OCI-LY1 (cell line): ENCODE data around the gene RPL19.

Source experiments
- EZH2 ChIP-seq: fragments of 200-600 bp; sonication (generic), shearing (Covaris generic); IDR thresholded peaks from 2 replicates; pipeline ENCODE4 v1.8.0; 2017; ENCODE audit warnings: borderline replicate concordance, mixed run types, mild to moderate bottlenecking, antibody characterized with exemption, low read length, moderate library complexity, mixed read lengths
- TF ChIP-seq, protein P1 (sequence below): fragments of 200-600 bp; sonication (generic), shearing (Covaris generic); IDR thresholded peaks from 2 replicates; pipeline ENCODE4 v1.5.1; 2017; ENCODE audit warnings: mild to moderate bottlenecking, antibody characterized with exemption, low read length, moderate library complexity, mixed read lengths

DNA sequence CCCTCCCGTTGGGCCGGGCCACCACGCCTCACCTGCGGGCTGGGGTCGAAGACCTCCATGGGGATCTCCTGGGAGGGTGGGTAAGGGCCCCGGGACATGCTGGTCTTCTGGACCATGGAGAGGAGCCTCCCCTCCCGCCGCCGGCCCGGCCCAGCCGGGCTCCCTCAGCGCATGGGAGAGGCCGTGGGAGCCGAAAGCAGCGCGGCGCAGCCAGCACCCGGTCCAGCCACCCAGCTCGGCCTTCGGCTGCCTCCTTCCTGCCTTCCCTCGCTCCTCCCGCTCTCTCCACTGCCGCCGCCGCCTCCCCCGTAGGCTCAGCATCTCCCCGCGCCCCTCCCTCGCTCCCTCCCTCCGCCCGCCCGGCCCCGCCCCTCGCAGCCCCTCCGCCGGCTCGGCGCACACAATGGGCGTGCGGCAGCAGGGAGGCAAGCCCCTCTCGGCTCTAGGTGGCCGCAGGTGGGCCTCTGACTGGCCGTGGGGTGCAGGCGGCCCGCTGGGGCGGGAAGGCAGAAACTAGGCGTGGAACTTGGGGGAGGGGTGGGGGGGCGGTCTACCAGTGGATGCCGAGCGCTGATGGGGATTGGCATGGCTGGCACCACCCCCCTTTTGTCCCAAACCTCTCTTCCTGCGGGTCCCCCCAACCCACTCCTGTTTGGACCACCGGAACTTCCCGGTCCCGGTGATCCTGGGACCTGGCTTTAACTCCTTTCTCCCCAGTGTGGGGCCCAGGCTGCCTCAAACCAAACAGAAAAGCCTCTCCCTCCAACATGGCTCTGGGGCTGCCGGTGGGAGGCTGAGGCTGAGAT is 2.5 kb upstream of the RPL19 start, which contains the start of gene CACNB1:
- TF ChIP-seq, protein P1, sequence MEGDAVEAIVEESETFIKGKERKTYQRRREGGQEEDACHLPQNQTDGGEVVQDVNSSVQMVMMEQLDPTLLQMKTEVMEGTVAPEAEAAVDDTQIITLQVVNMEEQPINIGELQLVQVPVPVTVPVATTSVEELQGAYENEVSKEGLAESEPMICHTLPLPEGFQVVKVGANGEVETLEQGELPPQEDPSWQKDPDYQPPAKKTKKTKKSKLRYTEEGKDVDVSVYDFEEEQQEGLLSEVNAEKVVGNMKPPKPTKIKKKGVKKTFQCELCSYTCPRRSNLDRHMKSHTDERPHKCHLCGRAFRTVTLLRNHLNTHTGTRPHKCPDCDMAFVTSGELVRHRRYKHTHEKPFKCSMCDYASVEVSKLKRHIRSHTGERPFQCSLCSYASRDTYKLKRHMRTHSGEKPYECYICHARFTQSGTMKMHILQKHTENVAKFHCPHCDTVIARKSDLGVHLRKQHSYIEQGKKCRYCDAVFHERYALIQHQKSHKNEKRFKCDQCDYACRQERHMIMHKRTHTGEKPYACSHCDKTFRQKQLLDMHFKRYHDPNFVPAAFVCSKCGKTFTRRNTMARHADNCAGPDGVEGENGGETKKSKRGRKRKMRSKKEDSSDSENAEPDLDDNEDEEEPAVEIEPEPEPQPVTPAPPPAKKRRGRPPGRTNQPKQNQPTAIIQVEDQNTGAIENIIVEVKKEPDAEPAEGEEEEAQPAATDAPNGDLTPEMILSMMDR: no peak
- TF ChIP-seq EZH2: no peak
